Measurements from ENCODE around the gene ADAM29. TPM values are rescaled to one million over a fixed set of nuclear protein-coding genes. Genes with fewer than 3 reads are reported as not detected.

The ADAM29 gene
- total and polyA plus RNA-seq, 9 of the 15 experiments (the other 6 are each of a cell fraction or from before 2014, with no cell fraction given), result not detected

GRCh38 chr4:174996079-174996478 is 77.9 kb downstream of the ADAM29 start:
- Histone ChIP-seq H3K4me2 (ENCODE audit: insufficient read depth, low read length) (no peak overlapping the region), H3K9me3 (replicated peaks; ENCODE audit: control insufficient read depth, insufficient read depth, low read depth, low read length) (no peaks in the 10 kb centered on the region), H3K79me2 (ENCODE audit: control insufficient read depth, insufficient read depth, low read length) (no peaks in the 10 kb centered on the region), H4K20me1 (replicated peaks; ENCODE audit: control insufficient read depth, insufficient read depth, low read length) (no peaks in the 10 kb centered on the region), H3K36me3 (ENCODE audit: control insufficient read depth, insufficient read depth, low read length) (no peaks in the 10 kb centered on the region), H2AFZ (ENCODE audit: low read depth, low read length) (no peak overlapping the region), H3K4me1 (replicated peaks in 1 of 2; ENCODE audit: control insufficient read depth in 2 of 2, insufficient read depth in 2 of 2, low read length in 2 of 2) (no peaks in the 10 kb centered on the region), H3K9ac (ENCODE audit: insufficient read depth in 1 of 2, low read depth in 2 of 2, low read length in 2 of 2) (no peak overlapping the region), H3K27ac (ENCODE audit: extremely low read depth, low read depth, low read length) (no peak overlapping the region), H3K4me3 (no peak overlapping the region), H3K27me3 (ENCODE audit: control insufficient read depth in 2 of 2, insufficient read depth in 2 of 2, low read length in 2 of 2) (no peaks in the 10 kb centered on the region), H3K9me1 (ENCODE audit: control insufficient read depth, insufficient read depth, low read length) (no peaks in the 10 kb centered on the region)
- in situ Hi-C loops (cut with MboI), result no loop called here
- POLR2A ChIA-PET, result no interaction called here
- 6% methylated on average over 1 of the region's 1 CpG for WGBS (ENCODE audit: insufficient coverage, low coverage, missing lambda C conversion rate)
- BruUV-seq (replicated peaks), result no TSS peak
- no peak for DNase-seq (ENCODE audit: extremely low read depth in 1 of 4, low spot score in 3 of 4)
- intact Hi-C loops (cut with micrococcal nuclease), result no loop called here
- ATAC-seq, result no peak
- CTCF ChIA-PET (ENCODE audit: low intra/inter-chr PET ratio), result no interaction called here
- no peak for FAIRE-seq
- TF ChIP-seq ZNF511 (CRISPR knock-in tag; IDR thresholded peaks at IDR 0.05) (no peak), CCAR2 (IDR thresholded peaks at IDR 0.05; ENCODE audit: low read depth, low read length) (no peak), ARID3A (IDR thresholded peaks at IDR 0.05; ENCODE audit: borderline replicate concordance, low read depth, low read length) (no peak), TFAP4 (CRISPR knock-in tag; IDR thresholded peaks at IDR 0.05; ENCODE audit: borderline replicate concordance) (no peak), GTF2A2 (tag; IDR thresholded peaks at IDR 0.05) (no peak), TAF7 (tag; IDR thresholded peaks at IDR 0.05) (no peak), FOXO4 (CRISPR knock-in tag; IDR thresholded peaks at IDR 0.05) (no peak), PRMT5 (CRISPR knock-in tag; IDR thresholded peaks at IDR 0.05) (no peak), CBX8 (IDR thresholded peaks at IDR 0.05; ENCODE audit: borderline replicate concordance, extremely low read depth, low read depth, low read length, poor library complexity, severe bottlenecking) (no peak), ZNF280B (CRISPR knock-in tag; IDR thresholded peaks at IDR 0.05) (no peak)
- TF ChIP-seq, protein P1, sequence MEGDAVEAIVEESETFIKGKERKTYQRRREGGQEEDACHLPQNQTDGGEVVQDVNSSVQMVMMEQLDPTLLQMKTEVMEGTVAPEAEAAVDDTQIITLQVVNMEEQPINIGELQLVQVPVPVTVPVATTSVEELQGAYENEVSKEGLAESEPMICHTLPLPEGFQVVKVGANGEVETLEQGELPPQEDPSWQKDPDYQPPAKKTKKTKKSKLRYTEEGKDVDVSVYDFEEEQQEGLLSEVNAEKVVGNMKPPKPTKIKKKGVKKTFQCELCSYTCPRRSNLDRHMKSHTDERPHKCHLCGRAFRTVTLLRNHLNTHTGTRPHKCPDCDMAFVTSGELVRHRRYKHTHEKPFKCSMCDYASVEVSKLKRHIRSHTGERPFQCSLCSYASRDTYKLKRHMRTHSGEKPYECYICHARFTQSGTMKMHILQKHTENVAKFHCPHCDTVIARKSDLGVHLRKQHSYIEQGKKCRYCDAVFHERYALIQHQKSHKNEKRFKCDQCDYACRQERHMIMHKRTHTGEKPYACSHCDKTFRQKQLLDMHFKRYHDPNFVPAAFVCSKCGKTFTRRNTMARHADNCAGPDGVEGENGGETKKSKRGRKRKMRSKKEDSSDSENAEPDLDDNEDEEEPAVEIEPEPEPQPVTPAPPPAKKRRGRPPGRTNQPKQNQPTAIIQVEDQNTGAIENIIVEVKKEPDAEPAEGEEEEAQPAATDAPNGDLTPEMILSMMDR (IDR thresholded peaks at IDR 0.05 in 2 of 3, conservative IDR thresholded peaks at IDR 0.05 in 1 of 3; ENCODE audit: insufficient read depth in 2 of 3, low read depth in 1 of 3, low read length in 3 of 3), result no peak
- TF ChIP-seq, protein P2, sequence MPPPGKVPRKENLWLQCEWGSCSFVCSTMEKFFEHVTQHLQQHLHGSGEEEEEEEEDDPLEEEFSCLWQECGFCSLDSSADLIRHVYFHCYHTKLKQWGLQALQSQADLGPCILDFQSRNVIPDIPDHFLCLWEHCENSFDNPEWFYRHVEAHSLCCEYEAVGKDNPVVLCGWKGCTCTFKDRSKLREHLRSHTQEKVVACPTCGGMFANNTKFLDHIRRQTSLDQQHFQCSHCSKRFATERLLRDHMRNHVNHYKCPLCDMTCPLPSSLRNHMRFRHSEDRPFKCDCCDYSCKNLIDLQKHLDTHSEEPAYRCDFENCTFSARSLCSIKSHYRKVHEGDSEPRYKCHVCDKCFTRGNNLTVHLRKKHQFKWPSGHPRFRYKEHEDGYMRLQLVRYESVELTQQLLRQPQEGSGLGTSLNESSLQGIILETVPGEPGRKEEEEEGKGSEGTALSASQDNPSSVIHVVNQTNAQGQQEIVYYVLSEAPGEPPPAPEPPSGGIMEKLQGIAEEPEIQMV (tag; conservative IDR thresholded peaks at IDR 0.05; ENCODE audit: low read depth), result no peak
